NCI-H187 treated with DMSO at 0.1 percent for 48 hours (cell line): ENCODE measurements around the gene ADGRG6.
"Not testable (repeated sequence)": the region's sequence is repeated elsewhere in the genome, so short reads cannot be mapped to it uniquely, and the experiment has no call there.

Experiments used
- DNase-seq: peaks from one replicate; lab custom pipeline; 2025; lab: John Stamatoyannopoulos, UW

Gene ADGRG6

GRCh38 chr6:142411145-142411544, 109.3 kb downstream of the ADGRG6 start:
- no peak for DNase-seq

- no peak for DNase-seq
These were observed 110.4 kb downstream of the ADGRG6 start for GRCh38 chr6:142412241-142412640.

- no peak for DNase-seq
These were observed 110.9 kb downstream of the ADGRG6 start for GRCh38 chr6:142412658-142413057.

GRCh38 chr6:142413111-142413510, 111.3 kb downstream of the ADGRG6 start:
- DNase-seq = no peak

- DNase-seq = no peak
These were observed 112.8 kb downstream of the ADGRG6 start for GRCh38 chr6:142414462-142415250.

- DNase-seq = no peak
These were observed 114.4 kb downstream of the ADGRG6 start for GRCh38 chr6:142416179-142416578.

GRCh38 chr6:142416686-142417085, 114.9 kb downstream of the ADGRG6 start:
- DNase-seq = no peak

GRCh38 chr6:142417331-142417750, 115.5 kb downstream of the ADGRG6 start:
- DNase-seq = no peak

GRCh38 chr6:142419071-142419470, 117.3 kb downstream of the ADGRG6 start:
- DNase-seq = no peak

- DNase-seq = no peak
These were observed 119.0 kb downstream of the ADGRG6 start for GRCh38 chr6:142420802-142421201.

GRCh38 chr6:142421285-142422117, 119.7 kb downstream of the ADGRG6 start:
- no peak for DNase-seq

GRCh38 chr6:142426444-142427132, 124.8 kb downstream of the ADGRG6 start:
- DNase-seq = not testable (repeated sequence)

GRCh38 chr6:142428468-142428867, 126.7 kb downstream of the ADGRG6 start:
- not testable (repeated sequence) for DNase-seq

- no peak for DNase-seq
These were observed 127.4 kb downstream of the ADGRG6 start for GRCh38 chr6:142429195-142429594.

- DNase-seq = no peak
These were observed 131.6 kb downstream of the ADGRG6 start for GRCh38 chr6:142433419-142433818.

GRCh38 chr6:142438898-142439297, 137.1 kb downstream of the ADGRG6 start:
- DNase-seq = no peak

GRCh38 chr6:142440600-142441293, 138.9 kb downstream of the ADGRG6 start:
- DNase-seq = no peak

- DNase-seq = no peak
These were observed 139.9 kb downstream of the ADGRG6 start for GRCh38 chr6:142441716-142442115.

GRCh38 chr6:142443102-142443501, 141.3 kb downstream of the ADGRG6 start:
- no peak for DNase-seq

GRCh38 chr6:142443532-142443931, 141.7 kb downstream of the ADGRG6 start:
- no peak for DNase-seq

GRCh38 chr6:142444376-142444775, 142.6 kb downstream of the ADGRG6 start:
- no peak for DNase-seq

- DNase-seq = no peak
These were observed 143.1 kb downstream of the ADGRG6 start for GRCh38 chr6:142444881-142445301.
